Measurements from ENCODE around the gene DSC2.
"Not testable (repeated sequence)": the region's sequence is repeated elsewhere in the genome, so short reads cannot be mapped to it uniquely, and the experiment has no call there.

DSC2 gene

GRCh38 chr18:31102025-31102684, at the start of gene DSC2:
DSC2 (minus strand) TSS chr18:31102421; CDS start chr18:31101971, 450 bp downstream.
- peak; percentile 27 to 51 for DNase-seq

DNA sequence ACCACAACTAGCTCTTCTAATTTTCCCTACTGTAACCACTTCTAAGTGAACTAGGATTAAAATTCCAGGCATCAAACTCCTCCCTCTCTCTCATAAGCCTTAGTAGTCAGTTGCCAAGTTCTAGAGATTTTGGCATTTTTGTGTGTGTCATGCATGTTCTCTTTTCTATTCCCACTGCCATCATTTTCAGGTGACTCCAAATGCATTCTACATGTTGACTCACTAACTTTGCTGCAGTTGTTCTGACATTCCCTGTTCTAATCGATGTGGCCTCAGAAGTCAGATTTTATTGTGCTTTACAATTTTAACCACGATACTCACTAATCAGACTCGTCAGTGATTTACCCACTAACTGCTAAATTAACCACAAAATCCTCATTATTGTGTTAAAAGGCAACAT, 47.1 kb upstream of the DSC2 start:
- DNase-seq, result no peak

DNA sequence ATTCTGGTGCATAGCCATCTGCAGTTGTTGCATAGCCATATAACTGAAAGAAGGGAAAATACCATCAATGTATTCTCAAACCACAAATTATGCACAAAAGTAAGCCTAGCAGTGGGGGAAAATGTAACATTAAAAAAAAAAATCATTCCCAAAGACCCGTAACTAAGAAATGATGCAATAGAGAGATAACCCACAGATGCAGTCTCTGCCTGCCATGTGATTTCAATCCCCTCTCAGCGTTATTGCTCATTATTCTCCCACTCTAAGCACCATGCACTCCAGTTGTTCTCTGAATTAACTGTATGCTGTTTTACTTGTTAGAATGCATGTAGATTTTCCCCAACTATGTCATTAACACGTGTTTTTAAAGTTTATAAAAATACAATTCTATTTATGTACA, 46.4 kb upstream of the DSC2 start:
- no peak for DNase-seq

- DNase-seq, result no peak
These were observed 44.6 kb upstream of the DSC2 start for GRCh38 chr18:31146809-31147208.

GRCh38 chr18:31143025-31143424, 40.8 kb upstream of the DSC2 start:
- DNase-seq, result no peak

DNA sequence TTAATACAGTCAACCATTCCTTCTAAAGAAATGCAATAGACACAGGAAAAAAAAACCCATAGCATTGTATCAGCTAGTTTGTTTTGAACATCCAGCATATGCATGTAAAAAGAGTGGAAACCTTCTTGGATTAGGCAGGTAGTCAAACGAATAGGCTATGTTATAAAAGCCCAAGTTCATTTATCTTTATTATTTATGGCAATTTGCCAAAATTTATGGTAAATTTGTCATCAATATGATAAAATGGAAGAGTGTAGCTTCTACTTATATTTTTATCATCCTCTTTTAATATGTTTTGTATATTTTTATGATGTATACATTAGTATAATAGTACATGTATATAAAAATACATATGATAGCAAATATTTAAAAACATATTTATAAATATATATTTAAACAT, 36.5 kb upstream of the DSC2 start:
- DNase-seq, result no peak

DNA sequence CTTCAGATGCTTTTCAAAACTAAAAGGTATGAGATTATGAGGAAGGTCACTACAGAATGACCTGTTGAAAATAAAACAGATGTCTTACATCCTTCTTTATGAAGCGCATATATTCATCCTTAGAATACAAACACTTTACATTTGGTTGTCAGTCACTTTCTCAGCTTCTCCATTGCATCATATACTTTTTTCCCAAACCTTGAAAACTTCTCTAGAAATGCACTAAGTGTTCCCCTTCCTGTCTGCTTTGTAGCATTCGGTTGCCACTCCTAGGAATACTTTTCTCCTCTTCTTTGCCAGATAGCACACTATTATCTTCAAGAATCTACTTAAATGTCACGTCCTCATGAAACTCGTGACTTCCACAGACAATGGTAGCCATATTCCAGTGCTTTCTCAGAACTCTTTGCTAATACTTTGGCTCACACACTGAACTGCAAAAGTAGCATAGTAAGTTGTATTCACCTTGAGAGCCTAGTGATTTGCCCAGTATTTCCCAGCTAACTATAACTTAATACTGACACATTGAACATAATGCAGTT, 32.8 kb upstream of the DSC2 start:
- no peak for DNase-seq

DNA sequence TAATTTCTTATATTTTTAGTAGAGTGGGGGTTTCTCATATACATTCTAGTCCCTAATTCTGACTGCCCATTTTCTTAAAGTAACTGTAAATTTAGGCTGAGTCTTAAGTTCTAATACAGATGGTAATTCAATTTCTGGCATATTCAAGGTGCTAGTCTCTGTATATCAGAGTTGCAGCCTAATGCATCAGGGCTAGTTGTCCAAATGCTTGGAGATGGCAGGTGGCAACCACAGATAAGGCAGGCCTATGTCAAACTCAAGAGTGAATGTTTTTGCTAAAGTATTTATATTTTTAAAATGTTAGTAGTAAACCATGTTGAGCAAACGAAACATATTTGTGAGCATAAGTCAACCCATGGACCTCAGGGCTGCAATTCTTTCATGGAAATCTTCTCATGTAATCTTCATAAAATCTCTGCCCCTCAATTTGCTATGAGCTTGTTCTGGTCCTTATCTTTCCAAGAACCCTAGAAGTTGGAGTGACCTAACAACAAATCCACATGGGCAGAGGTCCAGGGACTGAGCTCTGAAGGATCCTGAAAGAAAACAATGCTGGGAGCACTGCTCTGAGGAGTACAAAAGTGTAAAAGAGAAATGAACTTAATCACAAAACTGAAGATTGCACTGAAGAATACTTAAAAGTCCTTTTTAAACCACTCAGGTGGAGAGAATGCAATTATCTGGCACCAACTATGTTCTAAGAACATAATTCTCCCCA, 27.3 kb upstream of the DSC2 start:
- no peak for DNase-seq

DNA sequence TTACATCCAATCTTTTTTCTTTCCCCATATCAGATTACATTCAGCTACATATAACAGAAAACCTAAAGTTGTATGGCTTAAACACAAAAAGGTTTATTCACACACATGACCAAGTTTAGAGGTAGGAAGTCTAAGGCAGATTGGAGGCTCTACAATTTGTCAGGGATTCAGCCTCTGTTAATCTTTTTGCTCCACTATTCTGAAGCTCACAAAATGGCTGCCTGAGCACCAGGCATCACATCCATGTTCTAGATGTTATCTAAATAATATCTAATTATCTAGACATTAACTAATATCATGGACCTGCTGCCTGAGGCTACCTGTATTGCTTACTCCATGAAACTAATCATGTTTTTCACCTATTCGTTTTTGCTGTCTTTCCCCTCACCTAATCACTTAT, 23.7 kb upstream of the DSC2 start:
- no peak for DNase-seq

GRCh38 chr18:31123125-31123524, 20.9 kb upstream of the DSC2 start:
- not testable (repeated sequence) for DNase-seq

- DNase-seq, result no peak
These were observed 18.4 kb upstream of the DSC2 start for GRCh38 chr18:31120594-31120993.

DNA sequence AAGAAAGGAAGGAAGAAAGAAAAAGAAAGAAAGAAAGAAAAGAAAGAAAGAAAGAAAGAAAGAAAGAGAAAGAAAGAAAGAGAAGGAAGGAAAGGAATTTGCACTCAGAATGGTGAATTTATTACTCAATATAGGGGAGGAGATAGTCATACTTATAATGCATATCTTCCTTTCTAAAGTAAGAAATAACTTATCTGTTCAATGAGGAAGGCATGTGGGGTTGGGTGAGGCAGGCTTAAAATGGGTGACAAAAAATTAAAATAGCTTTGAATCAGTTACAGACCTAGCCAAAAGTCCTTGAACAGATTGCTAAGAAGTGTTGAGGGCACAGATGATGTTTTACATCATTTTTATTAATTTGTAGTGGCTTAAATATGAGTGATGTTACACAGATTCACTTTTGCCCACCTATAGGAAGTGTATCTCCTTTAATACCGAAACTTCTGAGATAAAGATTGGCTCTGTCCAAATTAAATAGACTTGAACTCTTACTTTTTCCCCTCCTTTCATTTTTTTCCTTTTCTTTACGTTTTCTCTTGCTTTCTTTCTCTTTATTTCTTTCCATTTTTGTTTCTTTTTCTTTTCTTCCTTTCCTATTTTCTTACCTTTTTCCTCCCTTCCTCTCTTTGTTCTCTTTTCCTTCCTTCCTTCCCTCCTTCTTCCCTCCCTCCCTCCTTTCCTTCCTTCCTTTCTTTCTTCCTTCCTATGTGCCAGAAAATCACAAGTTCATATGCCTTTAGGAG, 14.8 kb upstream of the DSC2 start:
- DNase-seq, result no peak

DNA sequence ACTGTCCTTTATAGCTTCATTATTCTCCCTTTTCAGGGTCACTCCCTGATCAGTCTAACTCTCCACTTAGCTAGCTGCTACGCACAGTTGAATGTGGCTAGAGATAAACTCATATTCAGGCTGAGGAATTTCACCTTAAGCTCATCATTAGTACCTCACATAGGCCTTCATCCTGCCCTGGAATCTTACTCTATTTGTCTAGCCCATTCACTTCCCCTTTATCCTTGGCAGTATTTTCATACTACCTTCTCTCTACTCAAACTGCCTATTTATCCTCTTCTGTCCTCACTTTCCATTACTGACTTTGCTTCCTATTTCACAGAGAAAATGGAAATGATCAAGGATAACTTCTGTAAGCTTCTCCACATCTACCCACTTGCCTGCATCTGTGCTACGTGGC, 10.6 kb upstream of the DSC2 start:
- no peak for DNase-seq

DNA sequence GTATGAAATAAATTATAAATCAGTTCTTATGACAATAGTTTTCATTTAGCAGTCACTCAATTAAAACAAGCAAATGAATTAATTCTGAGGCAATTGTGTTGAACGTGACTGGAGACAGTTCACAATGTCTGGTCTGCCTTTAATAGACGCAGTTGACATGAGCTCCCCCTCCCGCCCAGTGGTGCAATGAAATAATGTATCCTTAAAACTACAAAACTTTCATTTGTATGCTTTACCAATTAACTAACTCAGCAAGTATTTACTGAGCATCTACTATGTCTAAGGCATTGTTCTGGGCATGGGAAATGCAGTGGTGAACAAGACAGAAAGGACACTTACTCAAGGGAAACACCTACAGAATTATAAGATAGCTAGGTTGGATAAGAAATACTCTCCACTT, 3.5 kb upstream of the DSC2 start:
- DNase-seq, result no peak

GRCh38 chr18:31104444-31104843, 2.2 kb upstream of the DSC2 start:
- DNase-seq, result no peak

GRCh38 chr18:31103423-31103822, 1.2 kb upstream of the DSC2 start:
- no peak for DNase-seq

DNA sequence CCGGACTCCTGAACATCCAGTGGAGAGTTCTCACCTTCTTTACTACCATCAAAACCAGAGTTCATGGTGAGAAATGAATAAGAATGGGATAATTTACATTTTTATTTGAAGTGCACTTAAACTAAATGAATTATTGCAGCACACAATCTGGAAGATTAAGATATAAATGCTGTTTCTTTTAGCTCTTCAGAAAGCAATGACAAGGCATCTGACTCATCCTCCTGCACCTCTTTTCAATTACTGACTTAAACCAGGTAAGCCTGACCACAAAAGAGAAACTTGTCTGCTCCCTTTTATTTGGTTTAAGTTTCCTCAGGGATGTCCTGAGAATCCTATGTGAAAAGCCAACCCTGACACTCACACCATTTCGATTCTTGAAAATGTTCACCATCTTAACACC, 720 bp upstream of the DSC2 start:
- DNase-seq, result no peak

DNA sequence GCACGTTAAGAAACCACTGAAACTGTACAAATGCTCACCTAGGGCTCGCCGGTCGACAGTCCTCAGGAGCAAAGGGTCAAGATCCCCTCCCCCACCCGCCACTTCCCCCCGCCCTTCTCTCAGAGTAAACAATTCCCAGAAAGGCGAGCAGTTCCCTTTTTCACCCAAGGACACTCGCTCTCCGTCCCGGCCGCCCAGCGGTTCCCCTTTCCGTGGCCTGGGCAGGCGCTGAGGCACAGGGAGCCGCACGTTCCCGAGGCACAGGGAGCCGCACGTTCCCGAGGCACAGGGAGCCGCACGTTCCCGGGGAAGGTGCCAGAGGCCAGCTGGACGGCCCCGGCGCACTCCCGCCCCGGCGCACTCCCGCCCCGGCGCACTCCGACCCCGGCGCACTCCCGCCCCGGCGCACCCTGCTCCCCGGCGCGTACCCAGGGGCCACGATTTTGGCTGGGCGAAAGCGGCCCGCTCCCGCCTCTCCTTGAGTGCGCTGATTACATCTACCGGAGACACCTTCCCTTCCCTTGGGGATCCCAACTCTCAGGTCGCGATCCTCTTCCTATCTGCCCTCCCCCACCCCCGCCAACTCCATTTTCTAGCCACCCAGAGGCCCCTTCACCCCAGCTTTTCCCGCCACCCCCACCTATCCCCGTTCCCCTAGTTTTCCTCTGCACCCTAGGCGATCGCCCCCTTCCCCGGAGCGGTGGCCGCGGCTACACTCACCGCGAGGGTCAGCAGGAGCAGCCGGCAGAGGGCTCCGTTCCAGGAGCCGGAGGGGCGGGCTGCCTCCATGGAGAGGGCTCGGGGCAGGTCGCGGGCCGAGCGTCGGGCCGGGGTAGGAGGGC, 817 bp downstream of the DSC2 start:
- DNase-seq, result peak; percentile 49 to 51

- DNase-seq, result no peak
These were observed 1.6 kb downstream of the DSC2 start for GRCh38 chr18:31100436-31101182.

DNA sequence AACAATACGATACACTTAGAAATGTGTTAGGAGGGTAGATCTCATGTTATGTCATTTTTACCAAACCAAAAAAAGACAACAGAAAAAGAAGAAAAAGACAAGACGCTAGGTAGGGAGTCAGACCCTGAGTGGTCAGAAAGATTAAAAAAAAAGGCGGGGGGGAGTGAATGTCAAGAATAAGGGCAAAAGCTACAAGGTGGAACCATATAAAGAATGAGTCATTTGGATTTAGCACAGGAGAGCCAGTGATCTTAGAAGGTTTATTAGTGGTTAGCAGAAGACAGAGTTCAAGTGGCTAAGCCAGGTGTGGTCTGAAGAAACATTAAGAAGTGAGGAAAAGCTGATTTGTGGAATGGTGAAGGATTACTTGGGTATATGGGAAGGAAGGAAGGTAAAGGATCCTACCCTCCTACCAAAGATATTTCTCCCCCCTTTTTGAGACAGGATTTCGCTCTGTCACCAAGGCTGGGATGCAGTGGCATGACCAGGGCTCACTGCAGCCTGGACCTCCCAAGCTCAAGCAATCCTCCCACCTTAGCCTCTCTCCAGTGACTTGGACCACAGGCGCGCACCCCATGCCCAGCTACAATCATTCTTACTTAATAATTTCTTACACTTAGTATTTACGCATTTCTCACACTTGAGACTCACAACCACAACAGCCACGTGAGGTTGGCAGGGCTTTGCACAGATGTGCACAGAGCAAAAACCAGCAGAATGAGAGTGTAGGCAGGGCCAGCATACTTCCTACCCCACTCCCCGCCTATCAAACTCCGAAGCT, 2.6 kb downstream of the DSC2 start:
- no peak for DNase-seq

- no peak for DNase-seq
These were observed 3.3 kb downstream of the DSC2 start for GRCh38 chr18:31098878-31099277.
